HUDEP-2 (cell line): ENCODE measurements around the gene ERRFI1.

Experiments
- DNase-seq, 76 experiments: peaks; one replicate each; lab custom pipeline; 2025; ENCODE audit not compliant: unreplicated experiment in 76 of 76; lab: John Stamatoyannopoulos, UW

ERRFI1 gene

DNA sequence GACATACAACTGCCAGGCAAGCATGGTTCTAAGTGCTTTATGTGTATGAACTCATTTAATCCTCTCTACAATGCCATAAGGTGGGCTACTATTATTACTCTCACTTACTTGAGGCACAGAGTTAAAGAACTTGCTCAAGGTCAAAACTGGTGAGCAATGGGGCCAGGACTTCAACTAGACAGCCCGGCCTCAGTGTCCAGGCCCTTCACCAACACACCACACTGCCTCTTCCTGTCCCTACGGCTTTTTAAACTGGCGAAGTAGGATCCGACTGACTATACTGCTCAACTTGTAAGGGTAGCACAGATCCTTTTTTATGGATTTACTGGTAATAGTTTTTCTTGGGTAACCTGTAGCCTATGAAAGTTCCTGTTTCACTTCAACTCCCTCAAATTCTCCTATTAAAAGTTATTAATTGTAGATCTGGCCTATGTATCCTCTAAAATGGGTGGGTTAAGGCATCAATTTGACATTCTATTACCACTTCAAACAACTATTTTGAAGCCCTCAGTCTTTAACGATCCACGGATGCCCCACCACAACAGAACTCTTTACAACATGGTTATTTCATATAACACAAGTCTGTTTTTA, 4.3 kb downstream of the ERRFI1 start:
- no peak for DNase-seq

- DNase-seq: no peak
Observed at GRCh38 chr1:8020032-8020431, 6.1 kb downstream of the ERRFI1 start.

DNA sequence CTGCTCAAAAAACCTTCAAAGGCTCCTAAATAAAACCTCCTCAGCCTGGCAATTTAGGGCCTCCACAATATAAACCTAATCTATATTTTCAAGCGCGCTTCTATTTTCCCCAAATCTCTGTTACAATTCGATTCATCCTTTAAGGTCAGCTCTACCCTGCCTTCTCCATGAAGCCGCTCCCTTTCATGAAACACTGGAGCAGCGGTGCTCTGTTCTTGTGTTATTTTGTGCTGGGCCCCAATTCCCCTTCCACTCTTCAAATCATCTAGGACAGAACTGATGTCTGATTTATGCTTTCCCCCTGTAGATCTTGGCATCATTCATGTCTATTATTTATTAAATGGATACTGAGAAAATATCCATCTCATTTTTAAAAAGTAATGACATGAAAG, 6.9 kb downstream of the ERRFI1 start:
- no peak for DNase-seq

GRCh38 chr1:8018492-8019228, 7.4 kb downstream of the ERRFI1 start:
- DNase-seq: no peak

DNA sequence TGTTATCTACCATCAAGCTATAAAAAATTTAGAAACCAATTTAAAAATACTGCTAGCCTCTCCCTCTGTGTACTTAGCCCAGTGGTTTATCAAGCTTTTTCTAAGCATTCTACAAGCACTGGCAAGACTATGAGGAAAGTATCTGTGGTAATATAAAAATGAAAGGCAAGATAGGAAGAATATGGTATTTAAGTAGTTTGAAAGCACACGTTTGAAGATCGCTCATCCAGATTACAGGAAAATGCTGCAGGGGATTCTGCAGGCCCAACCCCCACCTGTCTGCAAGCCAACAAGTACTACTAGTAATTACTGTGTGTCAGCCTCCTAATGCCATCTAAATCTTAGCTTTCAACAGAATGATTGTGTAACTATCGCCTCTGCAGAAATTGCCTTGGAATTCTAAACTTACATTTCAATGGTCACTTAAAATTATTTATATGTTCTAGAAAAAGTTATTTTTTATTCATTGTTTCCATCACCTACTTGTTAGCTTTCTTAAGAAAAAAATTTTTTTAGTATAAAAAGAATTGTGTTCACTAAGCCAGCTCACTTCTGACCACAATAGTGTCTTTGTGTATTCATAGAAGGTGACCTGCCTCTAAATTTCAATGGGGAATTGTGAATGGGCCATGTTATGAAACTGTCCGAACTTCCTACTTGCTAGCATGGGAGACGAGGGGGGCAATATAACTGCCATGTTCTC, 8.5 kb downstream of the ERRFI1 start:
- no peak for DNase-seq

GRCh38 chr1:8016895-8017241, 9.2 kb downstream of the ERRFI1 start:
- DNase-seq: no peak

GRCh38 chr1:8016210-8016894, 9.8 kb downstream of the ERRFI1 start:
- peak in 6 of 76 experiments; percentile 9 to 25 (median 18) for DNase-seq

- no peak for DNase-seq
Observed at GRCh38 chr1:8015809-8016165, 10.3 kb downstream of the ERRFI1 start.

GRCh38 chr1:8015036-8015808, 10.9 kb downstream of the ERRFI1 start:
- peak in 41 of 76 experiments; percentile 3 to 73 (median 43) for DNase-seq

DNA sequence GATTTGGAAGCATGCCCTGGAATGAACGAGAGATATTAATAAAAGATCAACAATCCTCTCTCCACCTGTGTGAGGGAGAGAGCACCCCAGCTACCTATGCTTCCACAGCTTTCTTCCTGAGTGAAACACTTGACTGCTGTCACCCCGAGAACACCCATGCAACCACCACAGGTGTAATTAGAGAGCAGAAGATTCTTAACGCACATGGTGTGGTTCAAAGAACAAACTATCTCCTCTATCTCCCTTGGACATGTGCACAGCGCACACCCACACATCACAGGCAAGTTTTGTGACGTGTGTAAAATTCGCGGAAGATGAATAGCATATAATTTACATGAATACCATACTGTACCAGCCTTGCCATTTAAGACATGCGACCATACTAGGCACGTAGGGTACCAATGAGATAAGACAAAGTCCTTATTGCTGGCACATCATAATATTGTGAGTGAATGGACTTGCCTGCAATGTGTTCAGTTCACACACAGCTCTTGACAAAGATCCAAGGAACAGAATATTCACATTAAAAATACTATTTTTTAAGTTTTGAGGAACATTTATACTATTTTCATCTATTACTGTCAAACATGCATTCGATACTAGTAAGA, 11.6 kb downstream of the ERRFI1 start:
- DNase-seq: peak in 68 of 76 experiments; percentile 7 to 89 (median 46)

GRCh38 chr1:8013800-8014199, 12.3 kb downstream of the ERRFI1 start:
- DNase-seq: peak in 1 of 76 experiments; percentile 6

GRCh38 chr1:8013399-8013798, 12.7 kb downstream of the ERRFI1 start:
- no peak for DNase-seq

DNA sequence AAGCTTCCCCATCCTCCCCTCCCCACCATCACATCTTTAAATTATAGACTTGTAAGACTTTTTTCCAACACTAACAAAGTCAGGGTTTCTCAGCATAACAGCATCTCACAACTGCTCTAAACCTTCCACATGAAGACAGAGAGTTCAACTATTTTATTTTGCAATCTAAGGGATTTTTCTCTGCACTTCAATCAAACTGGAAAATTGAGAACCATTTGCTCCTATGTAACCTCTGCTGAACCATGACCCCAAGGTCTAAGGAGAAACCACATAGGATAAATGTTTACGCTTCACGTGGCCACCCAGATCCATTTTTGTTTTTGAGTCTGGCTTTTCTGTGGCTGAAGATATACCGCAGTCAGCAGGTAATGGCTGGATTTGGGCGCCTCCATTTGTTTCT, 13.2 kb downstream of the ERRFI1 start:
- DNase-seq: no peak

GRCh38 chr1:8011923-8012858, 13.9 kb downstream of the ERRFI1 start:
- no peak for DNase-seq

DNA sequence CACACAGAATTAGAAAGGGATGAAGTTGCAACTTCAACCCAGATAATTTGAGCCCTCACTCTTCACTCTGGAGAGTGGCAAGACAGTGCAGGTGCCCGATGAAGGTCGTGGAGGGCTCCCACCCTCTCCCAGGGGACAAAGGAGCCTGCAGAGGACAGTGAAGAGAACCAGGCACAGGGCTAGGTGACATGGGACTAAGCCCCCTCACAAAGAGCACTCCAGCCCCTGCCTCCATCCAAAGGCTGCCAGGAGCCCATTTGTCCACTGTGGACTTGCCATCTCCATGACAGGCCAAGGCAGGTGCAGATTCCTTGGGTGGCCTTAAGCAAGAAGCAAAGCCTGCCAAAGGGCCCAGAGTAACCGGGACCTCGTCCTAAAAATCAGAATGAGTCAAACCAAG, 15.1 kb downstream of the ERRFI1 start:
- no peak for DNase-seq

DNA sequence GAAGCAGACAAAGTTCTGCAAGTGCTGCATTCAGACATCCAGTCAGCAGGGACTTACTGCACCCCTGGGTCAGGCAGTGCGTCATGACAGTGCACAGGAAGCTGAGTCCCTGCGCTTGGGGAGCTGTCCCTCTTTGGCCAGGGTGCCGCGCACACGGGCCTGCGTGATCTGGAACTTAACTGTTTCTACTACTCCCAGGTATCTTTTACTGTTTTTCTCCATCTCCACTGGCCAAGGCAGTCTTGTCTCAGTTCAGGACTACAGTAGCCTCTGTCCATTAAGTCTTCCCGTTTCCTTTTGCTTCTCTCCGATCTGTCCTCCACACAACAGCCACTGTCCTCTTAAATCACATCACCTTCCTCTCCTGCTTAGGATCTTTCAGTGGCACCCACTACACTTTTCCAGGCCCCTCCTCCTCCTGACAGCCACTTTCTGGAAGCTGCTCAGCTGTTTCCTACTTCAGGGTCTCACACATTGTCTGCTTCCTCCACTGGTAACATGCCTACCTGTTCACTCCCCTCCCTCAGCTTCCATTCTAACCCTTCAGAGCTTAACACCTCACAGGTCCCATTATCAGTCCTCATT, 15.9 kb downstream of the ERRFI1 start:
- no peak for DNase-seq

DNA sequence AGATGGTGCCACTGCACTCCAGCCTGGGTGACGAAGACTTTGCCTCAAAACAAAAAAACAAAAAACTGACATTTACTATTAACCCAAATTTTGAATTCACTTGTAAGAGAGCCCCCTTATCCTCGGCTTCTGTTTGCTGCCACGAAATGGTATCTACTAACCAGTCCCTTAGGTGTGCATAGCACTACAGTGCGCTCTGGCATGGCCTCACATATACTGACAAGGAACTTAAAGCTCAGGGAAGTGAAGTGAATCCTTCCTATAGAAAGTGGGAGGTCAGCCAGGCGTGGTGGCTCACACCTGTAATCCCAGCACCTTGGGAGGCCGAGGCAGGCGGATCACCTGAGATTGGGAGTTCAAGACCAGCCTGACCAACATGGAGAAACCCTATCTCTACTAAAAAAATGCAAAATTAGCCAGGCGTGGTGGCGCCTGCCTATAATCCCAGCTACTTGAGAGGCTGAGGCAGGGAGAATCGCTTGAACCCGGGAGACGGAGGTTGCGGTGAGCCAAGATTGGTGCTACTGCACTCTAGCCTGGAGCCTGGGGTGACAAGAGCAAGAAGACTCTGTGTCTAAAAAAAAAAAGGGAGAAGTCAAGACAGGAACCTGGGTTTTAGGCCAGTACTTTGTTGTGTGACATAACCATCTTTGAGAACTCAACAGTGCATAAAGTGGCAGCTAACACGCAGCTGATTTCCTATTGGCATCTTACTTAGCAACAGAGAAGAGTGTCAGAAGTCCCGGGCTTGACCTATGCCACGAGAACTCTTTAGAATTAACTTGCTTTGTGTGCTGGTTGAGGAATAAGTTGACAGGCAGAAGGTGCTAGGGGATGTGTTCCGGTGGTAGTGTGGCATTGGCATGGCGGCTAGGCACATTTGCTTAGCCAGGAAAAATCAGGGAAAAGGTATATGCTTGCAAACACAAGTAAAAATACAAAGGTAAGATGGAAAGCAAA, 16.8 kb downstream of the ERRFI1 start:
- DNase-seq: no peak
